ENCODE results near the gene OR2K2.
"Not testable (repeated sequence)": the region's sequence is repeated elsewhere in the genome, so short reads cannot be mapped to it uniquely, and the experiment has no call there.

Gene OR2K2

DNA sequence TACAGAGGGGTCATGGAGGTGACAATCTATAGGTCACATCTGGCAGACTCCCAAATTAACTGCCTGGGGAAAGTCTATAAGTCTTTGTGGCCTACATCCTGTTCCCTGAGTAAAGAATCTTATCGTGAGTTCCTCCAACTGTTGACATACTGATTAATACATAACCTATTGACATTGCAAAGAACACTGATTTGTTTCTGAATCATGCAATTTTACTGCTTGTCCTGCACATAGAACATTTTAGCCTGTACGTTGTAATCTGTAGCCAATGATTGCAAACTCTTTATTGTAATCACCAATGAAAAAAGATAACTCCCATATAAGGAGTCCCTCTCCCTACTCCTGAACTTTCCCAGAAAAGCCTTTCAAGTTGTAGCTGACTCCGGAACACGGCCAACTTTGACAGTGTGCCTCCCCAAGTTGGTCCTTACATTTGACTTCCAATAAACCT lies 18.8 kb upstream of the OR2K2 start:
- H3K4me1 ChIP-seq (ENCODE audit: control insufficient read depth, insufficient read depth, low read length) = no peaks in the 10 kb centered on the region
- no peak overlapping the region for H3K9ac ChIP-seq (ENCODE audit: low read length)
- H3K27ac ChIP-seq (ENCODE audit: low read depth, low read length) = no peak overlapping the region

GRCh38 chr9:111334318-111334863 lies 4.4 kb upstream of the OR2K2 start:
- H3K27me3 ChIP-seq (ENCODE audit: control insufficient read depth, insufficient read depth, low read length); H3K9ac ChIP-seq (ENCODE audit: low read length); H3K4me1 ChIP-seq (ENCODE audit: control insufficient read depth, insufficient read depth, low read length); H3K4me3 ChIP-seq (ENCODE audit: low read depth, low read length); H3K9me3 ChIP-seq (ENCODE audit: control insufficient read depth, insufficient read depth, low read depth, low read length); H3K36me3 ChIP-seq (ENCODE audit: control insufficient read depth, insufficient read depth, low read length); H3K27ac ChIP-seq (ENCODE audit: low read depth, low read length): not testable (repeated sequence)

More for the DNA sequence above, 18.8 kb upstream of the OR2K2 start:
- Histone ChIP-seq H3K27me3 (ENCODE audit: control insufficient read depth, insufficient read depth, low read length) (no peaks in the 10 kb centered on the region), H3K4me3 (ENCODE audit: low read depth, low read length) (no peak overlapping the region), H3K36me3 (ENCODE audit: control insufficient read depth, insufficient read depth, low read length) (no peaks in the 10 kb centered on the region), H3K9me3 (ENCODE audit: control insufficient read depth, insufficient read depth, low read depth, low read length) (no peaks in the 10 kb centered on the region)

DNA sequence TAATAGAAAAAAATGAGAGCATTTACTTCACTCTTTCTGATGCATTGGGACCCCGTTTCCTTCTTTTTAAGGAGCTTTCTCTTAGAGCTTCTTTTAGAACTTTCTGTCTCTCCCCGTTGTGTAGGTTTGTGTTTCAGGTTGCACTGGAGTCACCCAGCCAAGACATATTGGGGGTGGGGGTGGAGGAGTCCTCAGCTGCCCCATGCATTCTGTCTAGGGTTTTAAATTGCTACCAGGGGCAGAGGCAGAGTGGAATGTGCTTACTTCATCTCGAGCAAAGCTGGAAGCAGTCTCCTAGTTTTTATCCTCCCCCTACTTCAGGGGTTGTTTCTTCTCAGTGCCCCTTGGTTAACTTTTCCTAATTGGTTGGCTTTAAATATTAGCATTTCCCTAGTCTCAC lies 9.4 kb downstream of the OR2K2 start:
- Histone ChIP-seq H3K9ac (ENCODE audit: low read length) (no peak overlapping the region), H3K4me1 (ENCODE audit: control insufficient read depth, insufficient read depth, low read length) (no peaks in the 10 kb centered on the region), H3K4me3 (ENCODE audit: low read depth, low read length) (no peak overlapping the region), H3K36me3 (ENCODE audit: control insufficient read depth, insufficient read depth, low read length) (no peaks in the 10 kb centered on the region), H3K27ac (ENCODE audit: low read depth, low read length) (no peak overlapping the region), H3K9me3 (ENCODE audit: control insufficient read depth, insufficient read depth, low read depth, low read length) (0 out of 2 replicates have a peak, but pooled peaks cover 7% of the 10 kb centered on the region), H3K27me3 (ENCODE audit: control insufficient read depth, insufficient read depth, low read length) (no peaks in the 10 kb centered on the region)

- Histone ChIP-seq H3K9me3 (ENCODE audit: control insufficient read depth, insufficient read depth, low read depth, low read length) (0 out of 2 replicates have a peak, but pooled peaks cover 5% of the 10 kb centered on the region), H3K27ac (ENCODE audit: low read depth, low read length) (no peak overlapping the region), H3K4me3 (ENCODE audit: low read depth, low read length) (no peak overlapping the region), H3K9ac (ENCODE audit: low read length) (no peak overlapping the region), H3K27me3 (ENCODE audit: control insufficient read depth, insufficient read depth, low read length) (no peaks in the 10 kb centered on the region), H3K36me3 (ENCODE audit: control insufficient read depth, insufficient read depth, low read length) (no peaks in the 10 kb centered on the region), H3K4me1 (ENCODE audit: control insufficient read depth, insufficient read depth, low read length) (no peaks in the 10 kb centered on the region)
These were observed 13.2 kb downstream of the OR2K2 start for GRCh38 chr9:111316796-111317195.

GRCh38 chr9:111305914-111306313 lies 24.1 kb downstream of the OR2K2 start:
- Histone ChIP-seq H3K4me1 (ENCODE audit: control insufficient read depth, insufficient read depth, low read length) (no peaks in the 10 kb centered on the region), H3K27ac (ENCODE audit: low read depth, low read length) (no peak overlapping the region)

DNA sequence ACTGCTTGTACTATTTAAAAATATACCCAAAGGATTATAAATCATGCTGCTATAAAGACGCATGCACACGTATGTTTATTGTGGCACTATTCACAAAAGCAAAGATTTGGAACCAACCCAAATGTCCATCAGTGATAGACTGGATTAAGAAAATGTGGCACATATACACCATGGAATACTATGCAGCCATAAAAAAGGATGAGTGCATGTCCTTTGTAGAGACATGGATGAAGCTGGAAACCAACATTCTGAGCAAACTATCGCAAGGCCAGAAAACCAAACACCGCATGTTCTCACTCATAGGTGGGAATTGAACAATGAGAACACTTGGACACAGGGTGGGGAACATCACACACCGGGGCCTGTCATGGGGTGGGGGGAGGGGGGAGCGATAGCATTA lies 26.0 kb downstream of the OR2K2 start:
- not testable (repeated sequence) for H3K27me3 ChIP-seq (ENCODE audit: control insufficient read depth, insufficient read depth, low read length); H3K4me3 ChIP-seq (ENCODE audit: low read depth, low read length); H3K27ac ChIP-seq (ENCODE audit: low read depth, low read length); H3K36me3 ChIP-seq (ENCODE audit: control insufficient read depth, insufficient read depth, low read length); H3K9me3 ChIP-seq (ENCODE audit: control insufficient read depth, insufficient read depth, low read depth, low read length); H3K9ac ChIP-seq (ENCODE audit: low read length); H3K4me1 ChIP-seq (ENCODE audit: control insufficient read depth, insufficient read depth, low read length)

More at GRCh38 chr9:111305914-111306313, 24.1 kb downstream of the OR2K2 start:
- H3K27me3 ChIP-seq (ENCODE audit: control insufficient read depth, insufficient read depth, low read length) = no peaks in the 10 kb centered on the region
- no peaks in the 10 kb centered on the region for H3K9me3 ChIP-seq (ENCODE audit: control insufficient read depth, insufficient read depth, low read depth, low read length)
- H3K9ac ChIP-seq (ENCODE audit: low read length) = no peak overlapping the region
- no peaks in the 10 kb centered on the region for H3K36me3 ChIP-seq (ENCODE audit: control insufficient read depth, insufficient read depth, low read length)
- no peak overlapping the region for H3K4me3 ChIP-seq (ENCODE audit: low read depth, low read length)

GRCh38 chr9:111301195-111301594 lies 28.8 kb downstream of the OR2K2 start:
- H3K9ac ChIP-seq (ENCODE audit: low read length) = no peak overlapping the region
- no peak overlapping the region for H3K4me3 ChIP-seq (ENCODE audit: low read depth, low read length)
- no peak overlapping the region for H3K27ac ChIP-seq (ENCODE audit: low read depth, low read length)
- peaks cover 6% of the 10 kb centered on the region; the same call in 1 of the 2 replicates for H3K9me3 ChIP-seq (ENCODE audit: control insufficient read depth, insufficient read depth, low read depth, low read length)
- H3K27me3 ChIP-seq (ENCODE audit: control insufficient read depth, insufficient read depth, low read length) = no peaks in the 10 kb centered on the region
- H3K4me1 ChIP-seq (ENCODE audit: control insufficient read depth, insufficient read depth, low read length) = peaks cover 2% of the 10 kb centered on the region; the same call in 1 of the 2 replicates
- H3K36me3 ChIP-seq (ENCODE audit: control insufficient read depth, insufficient read depth, low read length) = no peaks in the 10 kb centered on the region

GRCh38 chr9:111300140-111300735 lies 29.8 kb downstream of the OR2K2 start:
- H3K27me3 ChIP-seq (ENCODE audit: control insufficient read depth, insufficient read depth, low read length) = no peaks in the 10 kb centered on the region
- H3K9me3 ChIP-seq (ENCODE audit: control insufficient read depth, insufficient read depth, low read depth, low read length) = peaks cover 6% of the 10 kb centered on the region; the same call in 1 of the 2 replicates
- H3K4me3 ChIP-seq (ENCODE audit: low read depth, low read length) = no peak overlapping the region
- no peak overlapping the region for H3K9ac ChIP-seq (ENCODE audit: low read length)
- H3K27ac ChIP-seq (ENCODE audit: low read depth, low read length) = no peak overlapping the region
- no peaks in the 10 kb centered on the region for H3K36me3 ChIP-seq (ENCODE audit: control insufficient read depth, insufficient read depth, low read length)
- peaks cover 2% of the 10 kb centered on the region; the same call in 1 of the 2 replicates for H3K4me1 ChIP-seq (ENCODE audit: control insufficient read depth, insufficient read depth, low read length)

GRCh38 chr9:111299599-111299966 lies 30.4 kb downstream of the OR2K2 start:
- not testable (repeated sequence) for H3K36me3 ChIP-seq (ENCODE audit: control insufficient read depth, insufficient read depth, low read length); H3K4me1 ChIP-seq (ENCODE audit: control insufficient read depth, insufficient read depth, low read length); H3K9ac ChIP-seq (ENCODE audit: low read length); H3K9me3 ChIP-seq (ENCODE audit: control insufficient read depth, insufficient read depth, low read depth, low read length); H3K4me3 ChIP-seq (ENCODE audit: low read depth, low read length); H3K27me3 ChIP-seq (ENCODE audit: control insufficient read depth, insufficient read depth, low read length); H3K27ac ChIP-seq (ENCODE audit: low read depth, low read length)

GRCh38 chr9:111298731-111299598 lies 31.1 kb downstream of the OR2K2 start:
- no peak overlapping the region for H3K27ac ChIP-seq (ENCODE audit: low read depth, low read length)
- no peaks in the 10 kb centered on the region for H3K36me3 ChIP-seq (ENCODE audit: control insufficient read depth, insufficient read depth, low read length)
- H3K4me3 ChIP-seq (ENCODE audit: low read depth, low read length) = no peak overlapping the region
- no peak overlapping the region for H3K9ac ChIP-seq (ENCODE audit: low read length)
- H3K4me1 ChIP-seq (ENCODE audit: control insufficient read depth, insufficient read depth, low read length) = peaks cover 2% of the 10 kb centered on the region; the same call in 1 of the 2 replicates
- peaks cover 6% of the 10 kb centered on the region; the same call in 1 of the 2 replicates for H3K9me3 ChIP-seq (ENCODE audit: control insufficient read depth, insufficient read depth, low read depth, low read length)
- no peaks in the 10 kb centered on the region for H3K27me3 ChIP-seq (ENCODE audit: control insufficient read depth, insufficient read depth, low read length)

DNA sequence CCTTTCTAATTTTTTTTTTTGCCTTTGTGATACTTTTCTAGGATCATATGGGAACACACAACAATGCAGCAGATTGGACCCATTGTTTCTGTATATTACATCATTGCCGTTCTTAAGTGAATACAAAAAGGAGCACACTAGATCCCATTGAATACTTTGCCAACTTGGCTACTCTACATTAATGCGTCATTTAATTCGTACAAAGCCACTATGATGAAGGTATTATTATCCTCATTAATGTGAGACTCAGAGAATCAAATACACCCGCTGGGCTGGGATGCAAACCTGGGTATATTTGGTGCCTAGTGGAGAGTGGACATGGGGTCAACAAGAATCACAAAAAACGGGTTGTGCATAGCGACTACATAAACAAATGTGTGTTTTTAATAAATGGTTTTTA lies 31.9 kb downstream of the OR2K2 start:
- H3K4me3 ChIP-seq (ENCODE audit: low read depth, low read length) = no peak overlapping the region
- H3K4me1 ChIP-seq (ENCODE audit: control insufficient read depth, insufficient read depth, low read length) = peaks cover 2% of the 10 kb centered on the region; the same call in 1 of the 2 replicates
- peaks cover 6% of the 10 kb centered on the region; the same call in 1 of the 2 replicates for H3K9me3 ChIP-seq (ENCODE audit: control insufficient read depth, insufficient read depth, low read depth, low read length)
- H3K9ac ChIP-seq (ENCODE audit: low read length) = no peak overlapping the region
- H3K27ac ChIP-seq (ENCODE audit: low read depth, low read length) = no peak overlapping the region
- H3K27me3 ChIP-seq (ENCODE audit: control insufficient read depth, insufficient read depth, low read length) = no peaks in the 10 kb centered on the region
- H3K36me3 ChIP-seq (ENCODE audit: control insufficient read depth, insufficient read depth, low read length) = no peaks in the 10 kb centered on the region
